HG03060 (cell line): Measurements from ENCODE around the gene CUL2.
"Not testable (repeated sequence)": the region's sequence is repeated elsewhere in the genome, so short reads cannot be mapped to it uniquely, and the experiment has no call there.

Source experiments
- ATAC-seq: cut with Tn5 transposase; IDR thresholded peaks from one replicate; pipeline ENCODE4 v1.9.1; 2021; ENCODE audit warnings: low read depth, moderate number of reproducible peaks; ENCODE audit not compliant: unreplicated experiment

The CUL2 gene

GRCh38 chr10:34985823-34986222 lies 104.3 kb downstream of the CUL2 start:
- ATAC-seq = no peak

GRCh38 chr10:34985146-34985545 lies 105.0 kb downstream of the CUL2 start:
- no peak for ATAC-seq

- no peak for ATAC-seq
Observed at GRCh38 chr10:34981844-34982243, 108.3 kb downstream of the CUL2 start.

- ATAC-seq = no peak
Observed at GRCh38 chr10:34979938-34980337, 110.2 kb downstream of the CUL2 start.

- ATAC-seq = no peak
Observed at GRCh38 chr10:34978080-34978479, 112.1 kb downstream of the CUL2 start.

- ATAC-seq = not testable (repeated sequence)
Observed at GRCh38 chr10:34976380-34976910, 113.7 kb downstream of the CUL2 start.

- ATAC-seq = not testable (repeated sequence)
Observed at GRCh38 chr10:34974364-34975065, 115.6 kb downstream of the CUL2 start.

GRCh38 chr10:34973757-34974156 lies 116.4 kb downstream of the CUL2 start:
- ATAC-seq = not testable (repeated sequence)

GRCh38 chr10:34973121-34973520 lies 117.0 kb downstream of the CUL2 start:
- ATAC-seq = not testable (repeated sequence)

GRCh38 chr10:34972591-34972990 lies 117.5 kb downstream of the CUL2 start:
- ATAC-seq = not testable (repeated sequence)

GRCh38 chr10:34971606-34972334 lies 118.4 kb downstream of the CUL2 start:
- ATAC-seq = not testable (repeated sequence)

GRCh38 chr10:34969171-34969570 lies 121.0 kb downstream of the CUL2 start:
- ATAC-seq = no peak

- ATAC-seq = no peak
Observed at GRCh38 chr10:34967335-34967880, 122.7 kb downstream of the CUL2 start.

- no peak for ATAC-seq
Observed at GRCh38 chr10:34966451-34966850, 123.7 kb downstream of the CUL2 start.

GRCh38 chr10:34966040-34966439 lies 124.1 kb downstream of the CUL2 start:
- ATAC-seq = no peak

- no peak for ATAC-seq
Observed at GRCh38 chr10:34964166-34964800, 125.9 kb downstream of the CUL2 start.

- no peak for ATAC-seq
Observed at GRCh38 chr10:34962866-34963265, 127.3 kb downstream of the CUL2 start.

- ATAC-seq = no peak
Observed at GRCh38 chr10:34960983-34961382, 129.2 kb downstream of the CUL2 start.

- ATAC-seq = no peak
Observed at GRCh38 chr10:34959786-34960185, 130.4 kb downstream of the CUL2 start.

- ATAC-seq = no peak
Observed at GRCh38 chr10:34959321-34959720, 130.8 kb downstream of the CUL2 start.
